C4-2B (cell line): ENCODE results near the gene NCBP2L.

Experiments
- H3K27ac ChIP-seq: fragments of 450-650 bp; 2 replicates; pipeline ENCODE4 v1.5.1; 2017
- CTCF ChIP-seq: fragments of 450-650 bp; conservative IDR thresholded peaks from 2 replicates; pipeline ENCODE4 v1.5.1; 2017; ENCODE audit warnings: mild to moderate bottlenecking
- ZFX ChIP-seq: fragments of 450-650 bp; IDR thresholded peaks from 2 replicates; pipeline ENCODE4 v1.6.1; 2017

Gene NCBP2L

GRCh38 chrX:107742700-107743191, 34.8 kb upstream of the NCBP2L start:
- H3K27ac ChIP-seq, result peak overlapping the region; percentile 77
- TF ChIP-seq CTCF, result no peak
- no peak for TF ChIP-seq ZFX

GRCh38 chrX:107743995-107744394, 33.5 kb upstream of the NCBP2L start:
- TF ChIP-seq ZFX, result no peak
- TF ChIP-seq CTCF, result no peak
- peak overlapping the region; percentile 77; the same call in 1 of the 2 replicates for H3K27ac ChIP-seq

- H3K27ac ChIP-seq, result no peak overlapping the region
- TF ChIP-seq ZFX, result no peak
- no peak for TF ChIP-seq CTCF
Measured at GRCh38 chrX:107744868-107745267, 32.7 kb upstream of the NCBP2L start.

- TF ChIP-seq ZFX (no peak), CTCF (no peak)
- no peak overlapping the region for H3K27ac ChIP-seq
Measured at GRCh38 chrX:107747596-107748161, 29.9 kb upstream of the NCBP2L start.

- no peak overlapping the region for H3K27ac ChIP-seq
- TF ChIP-seq ZFX (no peak), CTCF (no peak)
Measured at GRCh38 chrX:107748506-107748905, 29.0 kb upstream of the NCBP2L start.

- no peak overlapping the region for H3K27ac ChIP-seq
- no peak for TF ChIP-seq ZFX
- no peak for TF ChIP-seq CTCF
Measured at GRCh38 chrX:107750263-107750662, 27.3 kb upstream of the NCBP2L start.

GRCh38 chrX:107750861-107751445, 26.6 kb upstream of the NCBP2L start:
- TF ChIP-seq CTCF, result no peak
- no peak for TF ChIP-seq ZFX
- no peak overlapping the region for H3K27ac ChIP-seq
